DND-41 (cell line): ENCODE measurements around the gene VSIG10.

Experiments used
- CTCF ChIP-seq: IDR thresholded peaks from 2 replicates; pipeline ENCODE4 v1.5.1; 2012; ENCODE audit warnings: borderline replicate concordance, low read length, moderate library complexity, mild to moderate bottlenecking; ENCODE audit not compliant: poor library complexity, severe bottlenecking; ENCODE audit errors: extremely low read depth
- EZH2 ChIP-seq: IDR thresholded peaks from 3 replicates; pipeline ENCODE4 v1.6.1; 2012; ENCODE audit warnings: borderline replicate concordance, low read depth, mild to moderate bottlenecking, moderate library complexity, low read length, inconsistent platforms; ENCODE audit not compliant: severe bottlenecking

GRCh38 chr12:118094039-118094438, 9.8 kb downstream of the VSIG10 start:
- TF ChIP-seq CTCF (no peak), EZH2 (no peak)
